NCI-H187 (cell line): ENCODE measurements around the gene ASPA.
"Not testable (repeated sequence)": the region's sequence is repeated elsewhere in the genome, so short reads cannot be mapped to it uniquely, and the experiment has no call there.

Source experiments
- DNase-seq, 2 experiments: peaks; one replicate each; lab custom pipeline; 2025; lab: John Stamatoyannopoulos, UW

The ASPA gene

DNA sequence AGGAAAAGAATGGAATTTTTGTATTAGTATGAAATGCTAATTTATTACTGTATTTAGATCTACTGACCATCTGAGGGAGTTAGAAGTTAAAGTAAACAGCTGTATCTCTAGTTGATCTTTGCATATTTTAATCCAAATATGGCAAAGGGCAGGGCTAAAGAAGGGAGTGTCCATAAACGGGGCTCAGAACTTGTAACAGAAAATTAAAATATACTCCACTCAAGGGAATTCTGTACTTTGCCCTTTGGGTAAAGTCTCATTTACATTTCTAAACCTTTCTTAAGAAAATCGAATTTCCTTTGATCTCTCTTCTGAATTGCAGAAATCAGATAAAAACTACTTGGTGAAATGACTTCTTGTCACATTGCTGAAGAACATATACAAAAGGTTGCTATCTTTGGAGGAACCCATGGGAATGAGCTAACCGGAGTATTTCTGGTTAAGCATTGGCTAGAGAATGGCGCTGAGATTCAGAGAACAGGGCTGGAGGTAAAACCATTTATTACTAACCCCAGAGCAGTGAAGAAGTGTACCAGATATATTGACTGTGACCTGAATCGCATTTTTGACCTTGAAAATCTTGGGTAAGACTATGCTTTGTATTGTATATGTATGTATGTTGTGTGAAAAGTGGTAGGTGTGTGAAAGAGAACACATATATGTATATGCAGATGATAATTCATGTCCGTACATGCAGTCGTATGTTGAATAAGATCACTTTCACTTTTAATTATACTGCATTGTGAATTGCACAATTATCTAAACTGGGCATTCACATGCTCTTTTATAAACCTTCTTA is at the start of gene ASPA:
Gene ASPA (plus strand): TSS at position 186 of the 799 bp plus-strand sequence. CDS start 163 bp downstream, at position 349.
- DNase-seq: no peak

GRCh38 chr17:3433215-3433614 is 42.6 kb upstream of the ASPA start:
- DNase-seq: not testable (repeated sequence)

- DNase-seq: no peak
Observed at GRCh38 chr17:3433741-3434140, 42.1 kb upstream of the ASPA start, which contains the start of gene OR1E2. TSS of gene OR1E2 (minus strand) at chr17:3433841. CDS start at chr17:3433841, 0 bp downstream.

- DNase-seq: no peak
Observed at GRCh38 chr17:3438368-3438767, 37.4 kb upstream of the ASPA start.

DNA sequence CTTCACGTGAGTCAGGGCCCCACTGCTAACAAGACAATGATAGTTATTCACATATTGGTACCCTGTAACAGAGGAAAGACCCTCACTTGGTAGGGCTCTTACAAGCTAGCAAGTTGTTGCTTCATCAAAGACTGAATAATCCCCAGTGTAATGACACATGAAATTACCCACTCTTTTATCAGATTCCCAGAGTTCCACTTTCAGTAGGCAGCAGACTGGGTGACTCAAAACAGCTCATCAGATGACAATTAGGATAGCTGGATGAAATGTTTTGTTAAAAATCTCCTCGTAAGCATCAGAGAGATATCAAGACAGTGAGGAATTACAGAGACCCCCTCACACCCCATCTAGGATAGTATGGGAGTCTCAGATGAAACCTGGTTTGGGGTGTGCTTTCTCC is 35.3 kb upstream of the ASPA start:
- DNase-seq: no peak

GRCh38 chr17:3447625-3448024 is 28.2 kb upstream of the ASPA start:
- no peak for DNase-seq

DNA sequence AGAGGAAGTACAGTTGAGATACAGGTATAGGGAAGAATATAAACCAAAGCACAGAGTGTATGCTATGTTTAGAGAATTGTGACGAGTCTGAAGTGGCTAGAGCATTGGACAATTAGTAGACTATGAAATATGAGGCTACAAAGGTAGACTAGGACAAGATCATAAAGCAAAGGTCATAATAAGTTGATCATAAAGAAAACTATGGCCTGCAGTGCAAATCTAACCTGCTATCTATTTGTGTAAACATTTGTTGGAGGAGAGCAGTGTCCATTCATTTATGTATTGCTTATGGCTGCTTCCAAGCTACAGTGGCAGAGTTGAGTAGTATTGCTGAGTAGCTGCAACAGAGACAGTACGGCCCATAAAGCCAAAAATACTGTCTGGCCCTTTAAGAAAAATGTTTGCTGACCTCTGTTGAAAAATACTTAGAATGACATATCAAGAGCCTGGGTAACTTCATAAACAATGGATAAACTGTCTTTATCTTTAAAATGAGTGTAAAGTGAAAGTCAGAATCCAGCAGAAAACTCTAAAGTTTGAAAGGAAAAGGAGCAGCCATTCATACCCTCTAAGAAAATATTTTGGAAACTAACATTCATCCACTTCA is 27.6 kb upstream of the ASPA start:
- DNase-seq: no peak

DNA sequence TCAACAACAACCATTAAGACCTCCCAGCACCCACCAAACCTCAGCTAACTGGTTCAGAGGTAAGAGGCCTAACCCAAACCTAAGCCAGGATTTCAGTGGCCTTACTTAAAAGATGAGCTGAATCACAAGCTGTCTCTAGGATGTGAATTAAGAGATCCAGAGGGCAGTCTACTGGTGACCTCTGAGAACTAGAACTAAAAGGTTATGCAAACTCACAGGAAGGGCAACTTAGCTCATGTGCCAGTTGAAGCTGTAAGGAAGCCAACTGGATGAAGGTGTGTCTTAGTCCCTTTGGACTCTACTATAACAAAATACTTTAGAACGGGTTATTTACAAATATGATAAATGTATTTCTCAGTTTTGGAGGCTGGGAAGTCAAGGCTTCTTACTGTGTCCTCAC is 9.4 kb upstream of the ASPA start:
- not testable (repeated sequence) for DNase-seq

- DNase-seq: no peak
Observed at GRCh38 chr17:3469529-3469928, 6.3 kb upstream of the ASPA start.

GRCh38 chr17:3471599-3471998 is 4.2 kb upstream of the ASPA start, which contains the start of gene SPATA22:
TSS of gene SPATA22 (minus strand) at chr17:3471819. CDS start at chr17:3469325, 2,494 bp downstream.
- DNase-seq: no peak

GRCh38 chr17:3472137-3472536 is 3.7 kb upstream of the ASPA start:
- no peak for DNase-seq

DNA sequence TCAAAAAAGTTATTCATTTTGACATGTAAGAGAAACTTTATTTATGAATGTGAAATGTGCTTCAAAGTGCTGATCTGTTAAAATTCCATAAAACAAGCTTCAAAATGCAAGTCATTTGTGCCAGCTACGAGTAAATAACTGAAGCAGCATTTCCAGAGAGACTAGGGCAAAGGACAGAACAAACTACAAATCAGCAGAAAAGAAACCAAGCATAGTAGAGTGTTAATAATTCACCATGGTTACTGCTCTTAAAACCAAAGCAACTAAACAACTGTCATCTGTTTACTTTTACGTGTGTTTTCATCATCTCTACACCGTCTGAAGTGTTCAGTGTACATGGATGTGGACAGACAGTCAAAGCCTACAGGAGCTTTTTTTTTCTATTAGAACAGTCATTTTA is 1.6 kb upstream of the ASPA start:
- DNase-seq: no peak

- DNase-seq: no peak
Observed at GRCh38 chr17:3475251-3475685, 529 bp upstream of the ASPA start.

DNA sequence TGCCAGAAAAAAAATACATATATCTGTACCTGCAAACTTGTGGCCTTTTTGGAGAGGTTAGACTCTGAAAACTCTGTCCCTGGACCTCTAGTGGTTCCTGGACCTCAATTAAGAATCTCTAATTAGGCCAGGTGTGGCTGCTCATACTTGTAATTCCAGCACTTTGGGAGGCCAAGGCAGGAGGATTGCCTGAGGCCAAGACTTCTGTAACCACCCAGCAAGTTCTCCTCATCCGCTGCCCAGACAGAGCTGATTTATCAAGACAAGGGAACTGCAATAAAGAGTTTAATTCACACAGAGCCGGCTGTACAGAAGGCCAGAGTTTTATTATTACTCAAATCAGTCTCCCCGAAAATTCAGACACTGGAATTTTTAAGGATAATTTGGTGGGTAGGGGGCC is 4.2 kb downstream of the ASPA start:
- no peak for DNase-seq

DNA sequence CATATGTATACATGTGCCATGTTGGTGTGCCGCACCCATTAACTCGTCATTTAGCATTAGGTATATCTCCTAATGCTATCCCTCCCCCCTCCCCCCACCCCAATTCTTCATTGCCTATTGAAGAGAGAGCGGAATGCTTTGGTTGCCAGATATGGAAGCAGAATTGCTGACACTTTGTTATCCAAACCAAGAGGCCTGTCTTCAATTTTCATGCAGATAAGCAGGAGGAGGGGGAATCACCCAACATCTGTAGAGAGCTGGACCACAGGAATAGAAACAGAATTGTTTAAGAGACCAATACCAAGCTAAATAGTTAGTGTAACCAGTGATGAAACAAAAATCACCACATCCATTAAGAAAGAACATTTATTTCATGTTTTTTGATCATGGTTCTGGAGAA is 7.1 kb downstream of the ASPA start:
- DNase-seq: no peak

- no peak for DNase-seq
Observed at GRCh38 chr17:3485481-3486068, 9.8 kb downstream of the ASPA start.

DNA sequence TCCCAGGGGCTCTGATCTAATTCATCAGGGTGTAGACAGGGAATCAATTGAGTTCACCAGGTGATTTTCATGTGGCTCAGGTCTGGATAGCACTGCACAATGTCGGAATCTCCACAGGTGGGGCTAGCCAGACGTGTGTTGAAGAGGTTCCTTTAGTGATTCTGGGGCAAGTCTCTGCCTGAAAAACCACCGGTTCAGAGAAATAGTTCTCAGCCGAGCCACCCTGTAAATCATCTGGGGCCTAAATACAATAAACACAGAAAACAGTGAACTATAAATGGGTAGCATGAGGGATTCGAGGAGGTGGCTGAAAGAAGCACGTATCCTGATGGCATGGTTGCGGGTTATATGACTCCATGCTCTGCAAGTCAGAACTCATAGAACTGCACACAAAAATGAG is 21.3 kb downstream of the ASPA start:
- no peak for DNase-seq

- DNase-seq: no peak
Observed at GRCh38 chr17:3501344-3501743, 25.5 kb downstream of the ASPA start.

- no peak for DNase-seq
Observed at GRCh38 chr17:3502466-3502865, 26.7 kb downstream of the ASPA start.

DNA sequence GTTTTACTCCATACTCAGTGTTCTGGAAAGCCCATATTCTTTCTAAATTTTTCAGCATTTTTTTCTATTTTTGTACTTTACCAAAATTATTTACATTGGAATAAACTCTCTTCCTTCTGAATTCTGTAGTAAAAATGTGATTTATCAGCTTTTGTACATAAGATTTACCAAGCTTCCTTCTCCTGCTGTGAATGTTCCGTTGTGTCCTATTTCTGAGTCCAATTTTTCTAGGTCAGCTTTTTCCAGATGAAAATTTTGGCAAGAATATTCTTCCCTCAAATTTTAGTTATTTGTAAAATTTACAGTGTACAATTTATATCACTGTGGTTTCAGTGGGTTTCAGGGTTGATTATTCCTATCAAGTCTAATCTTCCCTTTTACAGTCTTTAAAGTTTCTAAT is 27.5 kb downstream of the ASPA start:
- no peak for DNase-seq

DNA sequence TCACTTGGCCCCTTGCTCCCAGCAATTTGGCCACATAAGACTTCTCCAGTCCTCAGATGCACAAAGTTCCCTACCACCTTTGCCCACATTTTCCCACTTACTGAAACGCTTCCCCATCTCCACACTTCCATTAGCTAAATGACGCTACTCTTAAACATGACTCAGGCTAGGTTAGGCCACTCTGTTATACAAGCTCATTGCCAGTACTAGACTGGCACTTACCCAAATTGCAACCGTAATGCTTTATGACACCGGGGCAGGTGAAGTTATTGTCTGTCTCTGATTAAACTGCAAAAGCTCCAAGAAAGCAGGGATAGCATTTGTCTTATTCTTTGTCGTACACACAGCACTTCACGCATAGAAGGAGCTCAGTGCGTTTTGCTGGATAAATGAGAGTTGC is 29.2 kb downstream of the ASPA start:
- DNase-seq: no peak

GRCh38 chr17:3506054-3506453 is 30.3 kb downstream of the ASPA start:
- no peak for DNase-seq

DNA sequence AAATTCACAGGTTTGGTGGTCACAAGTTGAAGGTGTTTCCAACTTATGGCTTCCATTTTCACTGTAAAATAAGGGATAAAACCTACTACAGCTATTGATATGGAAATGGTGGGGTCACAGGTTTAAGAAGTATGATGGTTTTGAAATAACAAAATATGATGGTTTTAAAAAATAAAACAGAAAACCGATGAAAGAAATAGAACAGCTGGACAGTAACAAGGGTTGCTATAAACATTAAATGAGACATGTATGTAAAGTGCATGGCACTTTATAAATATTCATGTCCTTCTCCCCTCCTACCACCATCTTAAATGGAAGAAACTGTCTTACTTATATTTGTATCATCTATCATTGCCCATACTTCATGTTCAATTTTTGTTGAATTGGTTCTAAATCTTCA is 31.3 kb downstream of the ASPA start:
- no peak for DNase-seq
